HG02884 (cell line): ENCODE results near the gene ACTN3.
"Not testable (repeated sequence)": the region's sequence is repeated elsewhere in the genome, so short reads cannot be mapped to it uniquely, and the experiment has no call there.

Source experiments
- ATAC-seq: cut with Tn5 transposase; IDR thresholded peaks from one replicate; pipeline ENCODE4 v1.9.1; 2021; ENCODE audit warnings: mild to moderate bottlenecking, moderate library complexity; ENCODE audit not compliant: unreplicated experiment

Gene ACTN3

DNA sequence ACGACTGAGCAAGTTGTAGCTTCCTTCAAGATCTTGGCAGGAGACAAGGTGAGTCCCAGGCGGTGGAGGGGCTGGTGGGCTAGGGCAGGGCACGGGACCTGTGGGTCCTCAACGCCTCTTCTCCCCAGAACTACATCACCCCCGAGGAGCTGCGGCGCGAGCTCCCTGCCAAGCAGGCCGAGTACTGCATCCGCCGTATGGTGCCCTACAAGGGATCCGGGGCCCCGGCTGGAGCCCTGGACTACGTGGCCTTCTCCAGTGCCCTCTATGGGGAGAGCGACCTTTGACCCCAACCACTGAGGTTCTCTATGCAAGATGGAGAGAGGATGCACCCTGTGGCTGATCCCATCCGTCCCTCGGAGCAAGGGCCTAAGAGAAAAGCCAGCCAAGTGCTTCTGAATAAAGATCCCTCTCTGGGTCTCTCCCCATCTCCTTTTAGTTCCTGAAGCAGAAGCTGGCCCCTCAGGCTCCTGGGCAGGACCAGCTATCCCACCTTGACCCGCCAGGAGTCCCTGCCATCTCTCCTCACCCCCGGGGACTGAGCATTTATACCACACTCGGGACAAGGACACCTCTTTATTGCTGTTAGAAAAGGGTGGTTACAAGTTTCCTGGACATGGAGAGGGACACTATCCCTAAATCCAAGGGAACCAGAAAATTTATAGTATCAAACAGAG is 16.3 kb downstream of the ACTN3 start:
- ATAC-seq = no peak

DNA sequence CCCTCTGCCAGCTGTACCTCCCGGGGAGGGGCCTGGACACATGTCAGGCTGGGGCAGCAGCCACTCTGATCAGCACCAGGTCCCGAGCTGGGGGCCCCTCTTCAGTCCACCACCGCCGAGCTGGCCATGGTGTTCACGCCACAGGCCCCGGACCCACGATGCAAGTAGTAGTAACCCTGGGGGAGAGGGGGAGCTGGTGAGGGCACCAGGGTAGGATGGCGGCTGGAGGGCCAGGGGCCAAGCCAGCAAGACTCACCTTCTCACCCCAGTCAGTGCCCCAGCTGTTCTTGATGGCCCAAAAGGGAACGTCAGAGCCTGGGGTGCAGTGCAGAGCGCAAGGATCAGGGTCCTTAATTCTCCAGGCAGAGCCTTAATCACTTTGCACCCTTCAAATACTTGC is 17.1 kb downstream of the ACTN3 start:
- no peak for ATAC-seq

DNA sequence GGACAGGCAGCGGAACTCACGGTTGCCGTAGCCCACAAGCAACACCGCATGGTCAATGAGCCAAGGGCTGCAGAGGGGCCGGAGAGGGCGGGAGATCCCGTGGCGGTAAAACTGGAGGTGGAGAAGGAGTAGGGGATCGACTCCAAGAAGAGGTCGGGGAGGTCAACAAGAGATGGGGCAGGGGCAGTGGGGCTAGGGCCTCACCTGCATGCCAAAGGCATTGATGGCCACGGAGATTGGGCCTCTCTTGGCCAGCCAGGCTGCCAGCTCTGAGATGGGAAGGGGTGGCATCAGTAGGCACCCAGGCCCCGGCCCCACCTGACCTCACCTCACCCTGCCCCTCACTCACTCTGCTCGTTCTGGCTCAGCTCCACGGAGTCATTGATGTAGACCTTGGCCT is 17.8 kb downstream of the ACTN3 start:
- ATAC-seq = no peak

DNA sequence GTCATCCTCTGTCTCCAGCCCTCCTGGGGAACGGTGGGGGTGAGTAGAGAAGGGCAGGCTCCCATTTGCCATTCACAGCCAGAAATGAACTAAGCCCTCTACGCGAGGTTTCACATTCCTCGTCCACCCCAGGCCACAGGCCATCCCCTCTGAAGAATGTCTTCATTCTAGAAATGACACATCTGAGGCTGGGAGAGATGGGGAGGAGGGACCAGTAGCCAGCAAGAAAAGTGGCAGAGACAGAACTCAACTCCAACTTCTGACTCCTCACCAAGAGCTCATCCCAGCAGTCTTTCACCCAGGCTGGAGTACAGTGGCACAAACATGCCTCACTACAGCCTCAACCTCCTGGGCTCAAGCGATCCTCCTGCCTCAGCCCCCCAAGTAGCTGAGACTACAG is 18.3 kb downstream of the ACTN3 start:
- ATAC-seq = no peak

DNA sequence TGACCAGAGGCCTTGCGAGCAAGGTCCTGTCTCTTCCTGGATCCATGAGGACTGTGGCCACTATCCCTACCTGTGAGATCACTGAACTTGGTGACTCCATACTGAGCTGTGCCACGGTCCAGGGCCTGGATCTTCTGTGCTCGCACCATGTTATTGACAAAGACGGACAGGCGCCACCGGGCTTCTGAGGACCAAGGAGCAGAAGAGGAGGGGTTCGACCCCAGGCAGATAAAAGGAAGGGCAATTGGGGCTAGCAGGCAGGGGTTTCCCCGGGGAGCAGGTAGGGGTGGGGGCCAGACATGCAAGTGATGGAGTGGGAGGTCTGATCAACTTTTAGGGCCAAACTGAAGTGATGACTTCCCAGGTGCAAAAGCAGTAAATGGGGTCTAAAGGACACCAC is 19.5 kb downstream of the ACTN3 start:
- ATAC-seq = no peak

- no peak for ATAC-seq
These were observed 21.1 kb downstream of the ACTN3 start for GRCh38 chr11:66567787-66568123.

- no peak for ATAC-seq
These were observed 21.6 kb downstream of the ACTN3 start, which contains the start of gene CTSF for GRCh38 chr11:66568124-66568916. Gene CTSF (minus strand): TSS chr11:66568606. CDS start chr11:66568486, 120 bp downstream.

- no peak for ATAC-seq
These were observed 22.4 kb downstream of the ACTN3 start for GRCh38 chr11:66569076-66569475.

DNA sequence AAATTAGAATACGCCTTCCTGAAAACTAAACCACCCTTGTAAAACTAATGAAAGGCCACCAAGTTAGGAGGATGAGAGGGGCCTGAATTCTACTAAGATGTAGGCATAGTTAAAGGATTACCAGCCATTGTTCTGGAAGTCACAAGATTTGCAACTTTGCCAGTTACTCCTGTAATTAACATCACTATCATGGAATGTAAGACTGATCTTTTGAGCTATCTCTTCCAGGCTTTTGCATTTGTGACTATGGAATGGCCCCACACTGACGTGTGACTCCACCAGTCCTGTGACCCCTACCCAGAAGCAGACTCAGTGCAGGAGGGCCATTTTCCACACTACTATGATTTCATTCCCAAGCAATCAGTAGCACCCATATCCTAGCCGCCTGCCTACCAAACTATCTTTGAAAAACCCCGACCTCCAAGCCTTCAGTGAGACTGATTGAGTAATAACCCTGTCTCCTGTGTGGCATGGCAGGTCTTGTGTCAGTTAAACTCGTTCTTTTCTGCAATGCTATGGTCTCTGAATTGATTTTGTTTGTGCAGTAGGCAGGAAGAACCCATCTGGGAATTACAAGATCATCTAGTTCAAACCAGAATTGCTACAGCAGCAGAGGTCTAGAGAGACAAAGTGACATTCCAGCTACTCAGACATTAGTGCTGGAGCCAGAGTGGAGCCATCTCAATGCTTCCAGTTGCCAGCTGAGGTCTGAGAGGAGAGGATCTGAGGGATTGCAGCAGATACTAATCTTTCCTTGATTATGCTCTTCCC is 23.6 kb downstream of the ACTN3 start:
- ATAC-seq = no peak

DNA sequence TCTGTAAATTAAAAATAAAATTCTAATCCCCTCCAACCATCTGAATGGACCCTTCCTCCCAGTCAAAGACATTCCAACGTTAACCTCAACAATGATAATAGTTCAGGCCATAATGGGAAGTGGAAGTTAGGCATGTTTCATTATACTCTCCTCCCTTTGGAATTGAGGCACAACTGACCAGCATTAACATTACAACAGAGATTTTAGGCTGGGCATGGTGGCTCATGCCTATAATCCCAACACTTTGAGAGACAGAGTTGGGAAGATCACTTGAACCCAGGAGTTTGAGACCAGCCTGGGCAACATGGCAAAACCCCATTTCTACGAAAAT is 24.1 kb downstream of the ACTN3 start:
- ATAC-seq = no peak

DNA sequence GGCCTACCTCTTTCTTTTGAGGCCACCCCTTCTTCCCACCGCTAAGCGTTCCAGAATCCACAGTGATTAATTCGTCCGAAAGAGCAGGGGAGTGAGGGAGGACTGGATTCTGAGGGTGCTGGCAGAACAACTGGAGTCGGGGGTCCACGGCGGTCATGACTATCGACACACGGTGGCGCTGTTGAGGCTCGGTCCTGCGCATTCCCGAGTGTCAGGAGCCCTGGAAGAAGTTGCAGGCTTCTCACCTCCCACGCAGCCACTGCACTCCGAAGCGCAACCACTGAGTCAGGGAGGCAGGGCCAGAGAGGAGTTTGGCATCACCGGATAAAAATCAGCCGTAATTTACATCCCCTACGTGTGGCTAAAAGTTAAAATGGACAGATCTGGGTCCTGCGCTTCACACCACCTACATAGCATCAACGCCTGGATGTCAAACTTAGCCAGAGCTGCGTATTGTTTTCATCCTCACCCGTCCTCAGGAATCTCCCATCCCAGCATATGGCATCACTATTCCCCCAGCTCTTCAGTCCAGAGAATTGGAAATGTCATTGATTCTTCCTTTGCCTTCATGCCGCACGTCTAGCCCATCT is 32.4 kb downstream of the ACTN3 start:
- no peak for ATAC-seq

DNA sequence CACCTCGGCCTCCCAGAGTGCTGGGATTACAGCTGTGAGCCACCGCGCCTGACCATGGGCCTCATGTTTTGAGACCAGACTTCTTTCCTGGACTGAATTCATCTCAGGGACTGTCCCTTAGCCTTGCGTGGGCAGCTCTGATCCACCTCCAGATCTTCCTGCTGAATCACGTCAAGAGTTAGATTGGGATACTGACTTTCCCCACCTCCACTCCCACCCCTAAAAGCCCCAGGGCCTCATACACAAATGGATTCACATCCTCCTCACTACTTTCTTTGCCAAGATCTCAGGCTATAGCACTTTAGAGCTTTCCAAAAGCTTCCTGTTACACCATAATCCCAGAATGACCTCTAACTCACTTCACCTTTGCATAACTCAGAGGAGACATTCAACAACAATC is 34.1 kb downstream of the ACTN3 start:
- no peak for ATAC-seq

- ATAC-seq = no peak
These were observed 34.6 kb downstream of the ACTN3 start for GRCh38 chr11:66581261-66581660.

- not testable (repeated sequence) for ATAC-seq
These were observed 36.0 kb downstream of the ACTN3 start for GRCh38 chr11:66582565-66583147.

- not testable (repeated sequence) for ATAC-seq
These were observed 38.7 kb downstream of the ACTN3 start for GRCh38 chr11:66585447-66585846.

DNA sequence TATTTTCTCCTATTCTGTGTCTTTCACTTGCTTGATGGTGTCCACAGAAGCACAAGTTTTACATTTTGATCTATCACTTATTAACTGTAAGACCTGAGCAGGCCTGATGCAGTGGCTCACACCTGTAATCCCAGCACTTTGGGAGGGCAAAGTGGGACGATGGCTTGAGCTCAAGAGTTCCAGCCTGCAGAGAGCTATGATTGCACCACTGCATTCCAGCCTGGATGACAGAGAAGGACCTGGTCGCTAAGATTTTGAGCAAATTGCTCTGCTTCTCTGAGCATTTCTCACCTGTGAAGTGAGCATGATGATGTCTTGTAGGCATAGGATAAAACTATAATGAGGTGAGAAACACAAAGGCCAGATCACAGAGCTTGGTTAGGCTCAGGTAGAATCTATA is 39.4 kb downstream of the ACTN3 start:
- no peak for ATAC-seq

DNA sequence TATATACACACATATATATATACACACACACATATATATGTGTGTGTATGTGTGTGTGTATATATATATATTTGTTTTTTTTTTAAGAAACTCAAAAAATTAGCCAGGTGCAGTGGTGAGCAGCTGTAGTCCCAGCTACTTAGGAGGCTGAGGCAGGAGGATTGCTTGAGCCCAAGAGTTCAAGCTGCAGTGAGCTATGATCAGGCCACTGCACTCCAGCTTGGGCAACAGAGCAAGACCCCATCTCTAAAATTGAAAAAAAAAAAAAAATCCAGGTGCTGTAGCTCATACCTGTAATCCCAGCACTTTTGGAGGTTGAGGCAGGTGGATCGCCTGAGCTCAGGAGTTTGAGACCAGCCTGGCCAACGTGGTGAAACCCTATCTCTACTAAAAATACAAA is 42.6 kb downstream of the ACTN3 start:
- not testable (repeated sequence) for ATAC-seq

GRCh38 chr11:66589996-66590675 is 43.4 kb downstream of the ACTN3 start:
- ATAC-seq = no peak

- ATAC-seq = no peak
These were observed 44.5 kb downstream of the ACTN3 start for GRCh38 chr11:66591175-66591574.

- peak; percentile 91 for ATAC-seq
These were observed 46.0 kb downstream of the ACTN3 start, which contains the start of the genes CCDC87 and CCS for GRCh38 chr11:66592457-66593302. Gene CCDC87 (minus strand): TSS chr11:66593063. CDS start chr11:66593015, 48 bp downstream. Gene CCS (plus strand): TSS chr11:66593185. CDS start chr11:66593262, 77 bp downstream.
